Measurements from ENCODE around the gene VPS13A. TPM values are rescaled to one million over a fixed set of nuclear protein-coding genes. Genes with fewer than 3 reads are reported as not detected.

The VPS13A gene
- total RNA-seq, 1 experiment from 2014 or later: 52.8 TPM

DNA sequence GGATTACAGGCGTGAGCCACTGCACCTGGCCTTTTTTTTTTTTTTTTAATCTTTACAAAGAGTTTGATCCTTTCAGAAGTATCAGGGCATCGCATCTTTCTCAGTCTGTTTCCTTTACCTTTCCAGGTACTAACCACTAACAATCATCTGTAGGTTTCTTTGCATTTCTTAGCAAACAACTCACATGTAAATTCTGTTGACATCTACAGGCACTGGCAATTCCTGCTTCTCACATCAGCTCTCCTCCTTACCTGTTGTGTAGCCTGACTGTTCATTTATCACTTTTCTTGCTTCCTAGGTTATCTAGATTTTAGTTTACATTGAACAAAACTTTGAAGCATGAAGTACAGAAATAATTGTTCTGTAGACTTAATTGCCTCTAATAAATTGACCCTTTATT lies 27.5 kb upstream of the VPS13A start:
- intact Hi-C loops (cut with micrococcal nuclease): loop anchor here (1.0 to 5.0 kb wide), 3 partner anchors 135 to 388 kb away; partner anchors contain the start of gene PCA3
- no peaks in the 10 kb centered on the region for H3K4me1 ChIP-seq (ENCODE audit: control insufficient read depth in 1 of 2, insufficient read depth in 2 of 2, low read length in 2 of 2)
- ChIA-PET CTCF (no interaction called here), POLR2A (no interaction called here), RAD21 (ENCODE audit: low non-redundant PET in 1 of 2, low total read pairs in 2 of 2, uncharacterized antibody in 2 of 2, unreplicated experiment in 2 of 2) (no interaction called here)
- no peak overlapping the region for H3K9ac ChIP-seq (ENCODE audit: low read length)
- no peak for ATAC-seq
- H3K9me3 ChIP-seq (ENCODE audit: control insufficient read depth in 1 of 2, insufficient read depth in 1 of 2, low read depth in 1 of 2, low read length in 2 of 2): no peaks in the 10 kb centered on the region
- no peaks in the 10 kb centered on the region for H3K9me2 ChIP-seq (ENCODE audit: insufficient read depth)
- DNase-seq (ENCODE audit: low read depth, low spot score): no peak
- TF ChIP-seq EZH2phosphoT487 (IDR thresholded peaks at IDR 0.05; ENCODE audit: borderline replicate concordance): no peak
- TF ChIP-seq SRF (IDR thresholded peaks at IDR 0.05; ENCODE audit: low read depth): no peak
- TF ChIP-seq, protein P1, sequence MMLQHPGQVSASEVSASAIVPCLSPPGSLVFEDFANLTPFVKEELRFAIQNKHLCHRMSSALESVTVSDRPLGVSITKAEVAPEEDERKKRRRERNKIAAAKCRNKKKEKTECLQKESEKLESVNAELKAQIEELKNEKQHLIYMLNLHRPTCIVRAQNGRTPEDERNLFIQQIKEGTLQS (IDR thresholded peaks at IDR 0.05): no peak
- TF ChIP-seq, protein P2, sequence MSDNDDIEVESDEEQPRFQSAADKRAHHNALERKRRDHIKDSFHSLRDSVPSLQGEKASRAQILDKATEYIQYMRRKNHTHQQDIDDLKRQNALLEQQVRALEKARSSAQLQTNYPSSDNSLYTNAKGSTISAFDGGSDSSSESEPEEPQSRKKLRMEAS (IDR thresholded peaks at IDR 0.05): no peak
- TF ChIP-seq ELF1 (IDR thresholded peaks at IDR 0.05; ENCODE audit: borderline replicate concordance, low read depth): no peak
- no peak for TF ChIP-seq ZFX (IDR thresholded peaks at IDR 0.05)
- no peak for TF ChIP-seq SIN3A (IDR thresholded peaks at IDR 0.05; ENCODE audit: low read depth)
- TF ChIP-seq ZNF274 (IDR thresholded peaks at IDR 0.05; ENCODE audit: low read depth, low read length): no peak
- H3K79me2 ChIP-seq (ENCODE audit: insufficient read depth, low read length): no peaks in the 10 kb centered on the region
- H3K4me2 ChIP-seq (ENCODE audit: low read length): no peak overlapping the region
- BruUV-seq (replicated peaks): no TSS peak
- H4K20me1 ChIP-seq (ENCODE audit: insufficient read depth): no peaks in the 10 kb centered on the region
- H3K4me3 ChIP-seq (replicated peaks in 1 of 2; ENCODE audit: low read depth in 1 of 2, low read length in 2 of 2): no peak overlapping the region
- H3K27ac ChIP-seq (ENCODE audit: low read depth, low read length): no peak overlapping the region
- no peaks in the 10 kb centered on the region for H3K36me3 ChIP-seq (ENCODE audit: control insufficient read depth in 1 of 2, insufficient read depth in 2 of 2, low read length in 2 of 2)
- H3K27me3 ChIP-seq (ENCODE audit: insufficient read depth, low read length): no peaks in the 10 kb centered on the region
- H2AFZ ChIP-seq (ENCODE audit: low read depth, low read length, poor library complexity, severe bottlenecking): no peak overlapping the region

DNA sequence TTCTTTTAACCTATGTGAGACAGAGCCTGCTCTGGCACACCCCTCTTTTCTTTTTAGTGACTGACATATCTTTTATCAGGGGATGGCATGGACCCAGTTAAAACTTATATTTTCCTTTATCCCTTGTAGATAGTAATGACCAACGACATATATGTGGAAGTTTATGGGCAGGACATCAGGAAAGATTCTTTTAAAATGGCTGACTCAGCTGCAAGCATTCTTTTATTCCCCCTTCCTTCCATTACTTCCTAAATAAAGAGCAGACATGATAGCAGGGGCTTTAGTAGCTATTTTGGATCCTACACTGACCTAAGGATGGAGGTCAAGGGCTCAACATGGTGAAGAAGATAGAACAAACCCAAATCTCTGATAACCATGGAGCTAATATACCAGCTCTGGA lies 25.0 kb upstream of the VPS13A start:
- POLR2A ChIA-PET: no interaction called here
- RAD21 ChIA-PET (ENCODE audit: low non-redundant PET in 1 of 2, low total read pairs in 2 of 2, uncharacterized antibody in 2 of 2, unreplicated experiment in 2 of 2): no interaction called here

More for the DNA sequence above, 25.0 kb upstream of the VPS13A start:
- BruUV-seq (replicated peaks): no TSS peak
- no peaks in the 10 kb centered on the region for H3K36me3 ChIP-seq (ENCODE audit: control insufficient read depth in 1 of 2, insufficient read depth in 2 of 2, low read length in 2 of 2)
- H3K9me2 ChIP-seq (ENCODE audit: insufficient read depth): no peaks in the 10 kb centered on the region
- H4K20me1 ChIP-seq (ENCODE audit: insufficient read depth): no peaks in the 10 kb centered on the region
- DNase-seq (ENCODE audit: low read depth, low spot score) (no peak), ATAC-seq (no peak)
- no peaks in the 10 kb centered on the region for H3K27me3 ChIP-seq (ENCODE audit: insufficient read depth, low read length)
- H3K9me3 ChIP-seq (ENCODE audit: control insufficient read depth in 1 of 2, insufficient read depth in 1 of 2, low read depth in 1 of 2, low read length in 2 of 2): no peaks in the 10 kb centered on the region
- CTCF ChIA-PET: interaction anchor here (0.8 to 1.8 kb wide), 5 partner anchors 10 to 25 kb away, joined by 3 to 5 read pairs (median 3); partner anchors contain the start of gene VPS13A
- H3K27ac ChIP-seq (ENCODE audit: low read depth, low read length): no peak overlapping the region
- H3K79me2 ChIP-seq (ENCODE audit: insufficient read depth, low read length): no peaks in the 10 kb centered on the region
- TF ChIP-seq TCF7L2 (IDR thresholded peaks at IDR 0.05; ENCODE audit: borderline replicate concordance, extremely low read depth, insufficient read depth, insufficient read length): no peak
- no peak for TF ChIP-seq EZH2phosphoT487 (IDR thresholded peaks at IDR 0.05; ENCODE audit: borderline replicate concordance)
- no peak for TF ChIP-seq POLR2AphosphoS5 (IDR thresholded peaks at IDR 0.05; ENCODE audit: low read depth, low read length)
- no peak for TF ChIP-seq SIN3A (IDR thresholded peaks at IDR 0.05; ENCODE audit: low read depth)
- no peak for TF ChIP-seq ZNF274 (IDR thresholded peaks at IDR 0.05; ENCODE audit: low read depth, low read length)
- TF ChIP-seq, protein P3, sequence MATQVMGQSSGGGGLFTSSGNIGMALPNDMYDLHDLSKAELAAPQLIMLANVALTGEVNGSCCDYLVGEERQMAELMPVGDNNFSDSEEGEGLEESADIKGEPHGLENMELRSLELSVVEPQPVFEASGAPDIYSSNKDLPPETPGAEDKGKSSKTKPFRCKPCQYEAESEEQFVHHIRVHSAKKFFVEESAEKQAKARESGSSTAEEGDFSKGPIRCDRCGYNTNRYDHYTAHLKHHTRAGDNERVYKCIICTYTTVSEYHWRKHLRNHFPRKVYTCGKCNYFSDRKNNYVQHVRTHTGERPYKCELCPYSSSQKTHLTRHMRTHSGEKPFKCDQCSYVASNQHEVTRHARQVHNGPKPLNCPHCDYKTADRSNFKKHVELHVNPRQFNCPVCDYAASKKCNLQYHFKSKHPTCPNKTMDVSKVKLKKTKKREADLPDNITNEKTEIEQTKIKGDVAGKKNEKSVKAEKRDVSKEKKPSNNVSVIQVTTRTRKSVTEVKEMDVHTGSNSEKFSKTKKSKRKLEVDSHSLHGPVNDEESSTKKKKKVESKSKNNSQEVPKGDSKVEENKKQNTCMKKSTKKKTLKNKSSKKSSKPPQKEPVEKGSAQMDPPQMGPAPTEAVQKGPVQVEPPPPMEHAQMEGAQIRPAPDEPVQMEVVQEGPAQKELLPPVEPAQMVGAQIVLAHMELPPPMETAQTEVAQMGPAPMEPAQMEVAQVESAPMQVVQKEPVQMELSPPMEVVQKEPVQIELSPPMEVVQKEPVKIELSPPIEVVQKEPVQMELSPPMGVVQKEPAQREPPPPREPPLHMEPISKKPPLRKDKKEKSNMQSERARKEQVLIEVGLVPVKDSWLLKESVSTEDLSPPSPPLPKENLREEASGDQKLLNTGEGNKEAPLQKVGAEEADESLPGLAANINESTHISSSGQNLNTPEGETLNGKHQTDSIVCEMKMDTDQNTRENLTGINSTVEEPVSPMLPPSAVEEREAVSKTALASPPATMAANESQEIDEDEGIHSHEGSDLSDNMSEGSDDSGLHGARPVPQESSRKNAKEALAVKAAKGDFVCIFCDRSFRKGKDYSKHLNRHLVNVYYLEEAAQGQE (IDR thresholded peaks at IDR 0.05; ENCODE audit: low read depth): no peak
- TF ChIP-seq, protein P4, sequence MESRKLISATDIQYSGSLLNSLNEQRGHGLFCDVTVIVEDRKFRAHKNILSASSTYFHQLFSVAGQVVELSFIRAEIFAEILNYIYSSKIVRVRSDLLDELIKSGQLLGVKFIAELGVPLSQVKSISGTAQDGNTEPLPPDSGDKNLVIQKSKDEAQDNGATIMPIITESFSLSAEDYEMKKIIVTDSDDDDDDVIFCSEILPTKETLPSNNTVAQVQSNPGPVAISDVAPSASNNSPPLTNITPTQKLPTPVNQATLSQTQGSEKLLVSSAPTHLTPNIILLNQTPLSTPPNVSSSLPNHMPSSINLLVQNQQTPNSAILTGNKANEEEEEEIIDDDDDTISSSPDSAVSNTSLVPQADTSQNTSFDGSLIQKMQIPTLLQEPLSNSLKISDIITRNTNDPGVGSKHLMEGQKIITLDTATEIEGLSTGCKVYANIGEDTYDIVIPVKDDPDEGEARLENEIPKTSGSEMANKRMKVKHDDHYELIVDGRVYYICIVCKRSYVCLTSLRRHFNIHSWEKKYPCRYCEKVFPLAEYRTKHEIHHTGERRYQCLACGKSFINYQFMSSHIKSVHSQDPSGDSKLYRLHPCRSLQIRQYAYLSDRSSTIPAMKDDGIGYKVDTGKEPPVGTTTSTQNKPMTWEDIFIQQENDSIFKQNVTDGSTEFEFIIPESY (IDR thresholded peaks at IDR 0.05; ENCODE audit: extremely low read depth, insufficient replicate concordance, low read length): no peak
- TF ChIP-seq CBX3 (IDR thresholded peaks at IDR 0.05; ENCODE audit: low read depth): no peak
- TF ChIP-seq YY1 (IDR thresholded peaks at IDR 0.05; ENCODE audit: extremely low read depth, insufficient replicate concordance, low read depth, low read length): no peak
- no peak for TF ChIP-seq ZFX (IDR thresholded peaks at IDR 0.05)
- no peak for TF ChIP-seq POLR2A (IDR thresholded peaks at IDR 0.05; ENCODE audit: borderline replicate concordance, extremely low read depth, insufficient read depth, insufficient read length)
- intact Hi-C loops (cut with micrococcal nuclease): loop anchor here (5.0 kb wide), 1 partner anchor 390 kb away; the partner anchor contains the start of gene PCA3
- no peak overlapping the region for H3K4me2 ChIP-seq (ENCODE audit: low read length)
- H3K4me1 ChIP-seq (ENCODE audit: control insufficient read depth in 1 of 2, insufficient read depth in 2 of 2, low read length in 2 of 2): no peaks in the 10 kb centered on the region
- H3K9ac ChIP-seq (ENCODE audit: low read length): no peak overlapping the region
- no peak overlapping the region for H3K4me3 ChIP-seq (replicated peaks in 1 of 2; ENCODE audit: low read depth in 1 of 2, low read length in 2 of 2)
- H2AFZ ChIP-seq (ENCODE audit: low read depth, low read length, poor library complexity, severe bottlenecking): no peak overlapping the region

Measured in HCT116 (cell line).